Endothelial cell of umbilical vein (primary cell): ENCODE measurements around the gene ERO1B. TPM values are rescaled to one million over a fixed set of nuclear protein-coding genes. Genes with fewer than 3 reads are reported as not detected.

ENCODE experiments used
- BruUV-seq: library from RNA; stranded (reverse); fragments of 400-500 nt; replicated peaks from 2 replicates; lab custom pipeline; 2021; lab: Mats Ljungman, UMichigan
- CTCF ChIA-PET: fragments of 300-600, 350-600 bp; sonication (Branson Sonifier 250); formaldehyde crosslinking; loops from one replicate; lab custom pipeline; 2021; ENCODE audit warnings: antibody characterized with exemption, inconsistent platforms; lab: Charles Lee
- POLR2A ChIA-PET: fragments of 300-600, 350-600 bp; sonication (Branson Sonifier 250); formaldehyde crosslinking; loops from one replicate; lab custom pipeline; 2021; ENCODE audit warnings: antibody characterized with exemption, inconsistent platforms; lab: Charles Lee
- DNase-seq: peaks from one replicate; pipeline ENCODE4 v3.0.0-alpha.2; 2011; ENCODE audit warnings: low read depth, low spot score
- FAIRE-seq: peaks from 2 replicates; lab custom pipeline; 2011; peaks lifted over from hg19 to GRCh38; lab: Jason Lieb, UNC
- H2AFZ ChIP-seq: 2 replicates; pipeline ENCODE4 v1.6.0; 2012; ENCODE audit warnings: low read depth, low read length, control low read depth, inconsistent platforms
- H3K27ac ChIP-seq: 2 replicates; pipeline ENCODE4 v1.5.1; 2011; ENCODE audit warnings: low read depth, mild to moderate bottlenecking, control low read depth, low read length, moderate library complexity; ENCODE audit not compliant: insufficient read depth
- H3K27me3 ChIP-seq, 2 experiments: 2 replicates each; pipeline versions ENCODE4 v1.6.0 to v1.6.1; 2011; ENCODE audit warnings: low read length in 2 of 2, mixed read lengths in 1 of 2; ENCODE audit not compliant: control insufficient read depth in 2 of 2, insufficient read depth in 2 of 2
- H3K36me3 ChIP-seq, 2 experiments: 2 replicates in 1 of 2; 3 replicates in 1 of 2; pipeline ENCODE4 v1.5.1; 2011; ENCODE audit warnings: low read length in 2 of 2, mild to moderate bottlenecking in 1 of 2, moderate library complexity in 1 of 2; ENCODE audit not compliant: control insufficient read depth in 2 of 2, insufficient read depth in 2 of 2; ENCODE audit errors: extremely low read depth in 1 of 2
- H3K4me1 ChIP-seq: 3 replicates; pipeline ENCODE4 v1.5.1; 2011; ENCODE audit warnings: mild to moderate bottlenecking, low read length; ENCODE audit not compliant: control insufficient read depth, insufficient read depth; ENCODE audit errors: extremely low read depth
- H3K4me2 ChIP-seq: 2 replicates; pipeline ENCODE4 v1.6.1; 2011; ENCODE audit warnings: low read length, control low read depth, mixed read lengths; ENCODE audit not compliant: insufficient read depth
- H3K4me3 ChIP-seq, 3 experiments: fragments of 200-600 bp in 1 of 3; sonication (generic), shearing (Covaris generic) in 1 of 3; replicated peaks in 1 of 3; 2 replicates each; pipeline ENCODE4 v1.5.1; 2011 to 2016; ENCODE audit warnings: control low read depth in 3 of 3, low read length in 3 of 3, mild to moderate bottlenecking in 2 of 3, inconsistent platforms in 1 of 3, low read depth in 1 of 3, moderate library complexity in 1 of 3; ENCODE audit not compliant: insufficient read depth in 1 of 3
- H3K79me2 ChIP-seq: 2 replicates; pipeline ENCODE4 v1.6.0; 2012; ENCODE audit warnings: low read length, inconsistent platforms; ENCODE audit not compliant: control insufficient read depth, insufficient read depth
- H3K9ac ChIP-seq: replicated peaks from 2 replicates; pipeline ENCODE3; 2011; ENCODE audit warnings: low read length, control low read depth; ENCODE audit not compliant: insufficient read depth; ENCODE audit errors: extremely low read depth
- H3K9me1 ChIP-seq: replicated peaks from 3 replicates; pipeline ENCODE4 v1.6.0; 2011; ENCODE audit warnings: mild to moderate bottlenecking, low read length; ENCODE audit not compliant: control insufficient read depth, insufficient read depth; ENCODE audit errors: extremely low read depth
- H3K9me3 ChIP-seq: replicated peaks from 2 replicates; pipeline ENCODE4 v1.5.1; 2012; ENCODE audit warnings: low read length, inconsistent platforms; ENCODE audit not compliant: control insufficient read depth, insufficient read depth
- H4K20me1 ChIP-seq: replicated peaks from 2 replicates; pipeline ENCODE3; 2011; ENCODE audit warnings: mild to moderate bottlenecking, low read length; ENCODE audit not compliant: control insufficient read depth, insufficient read depth; ENCODE audit errors: extremely low read depth
- CTCF ChIP-seq, 2 donors: IDR thresholded peaks; 1 replicate in 1 of 2; 2 replicates in 1 of 2; pipeline ENCODE4 v1.5.1; 2011; ENCODE audit warnings: low read length in 2 of 2, mild to moderate bottlenecking in 2 of 2, moderate library complexity in 2 of 2, control low read depth in 1 of 2, inconsistent platforms in 1 of 2, low read depth in 1 of 2; ENCODE audit not compliant: insufficient read depth in 1 of 2; ENCODE audit errors: extremely low read depth in 1 of 2
- EZH2 ChIP-seq: IDR thresholded peaks from 2 replicates; pipeline ENCODE4 v1.6.1; 2012; ENCODE audit warnings: borderline replicate concordance, low read depth, mild to moderate bottlenecking, moderate library complexity, low read length, inconsistent platforms; ENCODE audit not compliant: severe bottlenecking
- FOS ChIP-seq: IDR thresholded peaks from 2 replicates; pipeline ENCODE4 v1.6.1; 2011; ENCODE audit warnings: mild to moderate bottlenecking, low read length, moderate library complexity, borderline replicate concordance; ENCODE audit not compliant: insufficient read depth
- GATA2 ChIP-seq: IDR thresholded peaks from 2 replicates; pipeline ENCODE4 v1.7.0; 2011; ENCODE audit warnings: low read depth, mild to moderate bottlenecking, moderate library complexity, mixed read lengths, low read length; ENCODE audit not compliant: insufficient read length, insufficient read depth
- JUN ChIP-seq: IDR thresholded peaks from 2 replicates; pipeline ENCODE4 v1.6.1; 2011; ENCODE audit warnings: borderline replicate concordance, low read depth; ENCODE audit not compliant: insufficient read length, insufficient read depth
- MAX ChIP-seq: IDR thresholded peaks from 2 replicates; pipeline ENCODE4 v1.6.1; 2011; ENCODE audit not compliant: insufficient read depth, insufficient read length
- MYC ChIP-seq: IDR thresholded peaks from one replicate; pipeline ENCODE4 v1.6.1; 2011; ENCODE audit warnings: mild to moderate bottlenecking, low read depth, low read length
- POLR2A ChIP-seq: IDR thresholded peaks from 2 replicates; pipeline ENCODE4 v1.6.1; 2012; ENCODE audit warnings: low read depth, mild to moderate bottlenecking, control low read depth, low read length
- POLR2AphosphoS5 ChIP-seq: IDR thresholded peaks from 2 replicates; pipeline ENCODE4 v1.6.1; 2012; ENCODE audit warnings: low read depth, mild to moderate bottlenecking, control low read depth, low read length, moderate library complexity; ENCODE audit not compliant: insufficient read depth
- dilution Hi-C: fragments of 300-500 bp; cut with MboI; formaldehyde crosslinking; loops from one replicate; pipeline ENCODE4 v1.15.0; 2019; ENCODE audit warnings: low sequenced_read_pairs; ENCODE audit not compliant: extremely low pct_ligation_motif_present
- intact Hi-C: fragments of 100-400 bp; cut with micrococcal nuclease; formaldehyde crosslinking; loops from one replicate; pipeline ENCODE4 v1.10.0; 2022
- polyA plus RNA-seq, 4 experiments: library from polyadenylated mRNA; depleted of rRNA in 3 of 4; stranded (reverse) in 3 of 4; unstranded in 1 of 4; fragments of >200 nt; gene quantifications; 2 replicates each; pipeline versions ENCODE4 v1.2.1 to v1.2.3, GENCODE V29; 2011 to 2012; ENCODE audit warnings: missing spikeins in 1 of 4
- total RNA-seq: library from RNA; stranded (reverse); gene quantifications from 2 replicates; pipeline ENCODE4 v1.2.3, GENCODE V29; 2021

Gene ERO1B
- total and polyA plus RNA-seq, 2 donors (not counting 3 experiments of a cell fraction or from before 2014, with no cell fraction given) = 1.9 to 3.6 TPM

- CTCF ChIA-PET = no interaction called here
- FAIRE-seq = no peak
These were observed 112.9 kb downstream of the ERO1B start for GRCh38 chr1:236168716-236169429.

More at GRCh38 chr1:236168716-236169429, 112.9 kb downstream of the ERO1B start:
- Histone ChIP-seq H3K36me3 (peaks cover 0 to 2% of the 10 kb centered on the region in 2 experiments), H3K9me3 (no peaks in the 10 kb centered on the region), H3K9me1 (no peaks in the 10 kb centered on the region), H2AFZ (no peak overlapping the region), H4K20me1 (no peaks in the 10 kb centered on the region), H3K27ac (no peak overlapping the region), H3K4me3 (no peak overlapping the region), H3K4me2 (no peak overlapping the region), H3K27me3 (no peaks in the 10 kb centered on the region), H3K4me1 (no peaks in the 10 kb centered on the region), H3K79me2 (no peaks in the 10 kb centered on the region), H3K9ac (no peak overlapping the region)
- POLR2A ChIA-PET = no interaction called here
- no TSS peak for BruUV-seq
- DNase-seq = peak; percentile 44
- intact Hi-C loops (loop anchor here (2.0 kb wide), 1 partner anchor 26 kb away; the partner anchor contains the start of gene GPR137B), dilution Hi-C loops (no loop called here)
- no peak for TF ChIP-seq MAX
- TF ChIP-seq GATA2 = no peak
- TF ChIP-seq FOS = peak; percentile 15
- no peak for TF ChIP-seq CTCF (IDR thresholded peaks at IDR 0.05; ENCODE audit: extremely low read depth in 1 of 2, insufficient read depth in 1 of 2, low read depth in 1 of 2, low read length in 2 of 2)
- TF ChIP-seq MYC = no peak
- TF ChIP-seq POLR2A = no peak
- TF ChIP-seq POLR2AphosphoS5 = no peak
- no peak for TF ChIP-seq EZH2
- peak; percentile 33 for TF ChIP-seq JUN
